HFF-Myc (cell line): ENCODE results near the gene FBXL3.
"Not testable (repeated sequence)": the region's sequence is repeated elsewhere in the genome, so short reads cannot be mapped to it uniquely, and the experiment has no call there.

Experiments
- DNase-seq: peaks from one replicate; pipeline ENCODE4 v3.0.0-alpha.2; 2011; ENCODE audit warnings: low read depth; ENCODE audit errors: extremely low read depth
- H3K4me3 ChIP-seq: replicated peaks from 2 replicates; pipeline ENCODE4 v1.5.1; 2011; ENCODE audit warnings: low read depth, mild to moderate bottlenecking, control low read depth, low read length
- TF ChIP-seq, protein P1 (sequence below): IDR thresholded peaks from 2 replicates; pipeline ENCODE4 v1.5.1; 2012; ENCODE audit warnings: mild to moderate bottlenecking, low read depth, low read length, control low read depth; ENCODE audit errors: missing control alignments

The FBXL3 gene

DNA sequence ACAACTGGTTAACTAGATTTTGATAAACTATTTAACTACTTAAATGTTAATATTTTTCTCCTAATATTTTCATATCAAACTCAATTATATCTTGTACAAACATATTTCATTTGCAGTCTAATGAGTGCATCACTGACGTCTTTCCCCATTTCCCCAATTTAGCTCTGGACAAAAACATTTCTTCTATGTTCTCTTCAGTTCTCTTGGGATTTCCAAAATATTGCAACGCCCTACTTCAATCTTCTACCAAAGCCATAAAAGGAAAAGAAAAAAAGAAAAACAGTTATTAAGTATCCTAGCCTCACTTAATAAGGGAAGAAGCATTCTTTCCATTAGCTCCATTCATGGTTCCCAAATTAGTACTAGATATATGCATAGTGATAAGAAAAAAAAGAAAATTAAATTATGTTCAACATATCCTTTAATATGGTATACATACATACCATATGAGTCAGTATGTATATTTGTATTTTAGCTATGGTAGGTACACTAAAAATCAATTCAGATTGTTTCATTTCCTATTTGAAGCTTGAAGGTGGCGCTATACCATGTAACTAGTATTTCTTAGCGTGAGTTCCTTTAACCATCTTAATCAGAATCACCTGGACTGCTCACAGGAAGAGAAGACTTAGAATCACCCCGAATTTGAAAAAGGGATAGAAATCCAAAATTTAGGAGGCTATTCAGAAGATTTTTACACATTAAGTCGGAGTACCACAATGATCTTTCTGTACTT, 9.9 kb downstream of the FBXL3 start:
- TF ChIP-seq, protein P1, sequence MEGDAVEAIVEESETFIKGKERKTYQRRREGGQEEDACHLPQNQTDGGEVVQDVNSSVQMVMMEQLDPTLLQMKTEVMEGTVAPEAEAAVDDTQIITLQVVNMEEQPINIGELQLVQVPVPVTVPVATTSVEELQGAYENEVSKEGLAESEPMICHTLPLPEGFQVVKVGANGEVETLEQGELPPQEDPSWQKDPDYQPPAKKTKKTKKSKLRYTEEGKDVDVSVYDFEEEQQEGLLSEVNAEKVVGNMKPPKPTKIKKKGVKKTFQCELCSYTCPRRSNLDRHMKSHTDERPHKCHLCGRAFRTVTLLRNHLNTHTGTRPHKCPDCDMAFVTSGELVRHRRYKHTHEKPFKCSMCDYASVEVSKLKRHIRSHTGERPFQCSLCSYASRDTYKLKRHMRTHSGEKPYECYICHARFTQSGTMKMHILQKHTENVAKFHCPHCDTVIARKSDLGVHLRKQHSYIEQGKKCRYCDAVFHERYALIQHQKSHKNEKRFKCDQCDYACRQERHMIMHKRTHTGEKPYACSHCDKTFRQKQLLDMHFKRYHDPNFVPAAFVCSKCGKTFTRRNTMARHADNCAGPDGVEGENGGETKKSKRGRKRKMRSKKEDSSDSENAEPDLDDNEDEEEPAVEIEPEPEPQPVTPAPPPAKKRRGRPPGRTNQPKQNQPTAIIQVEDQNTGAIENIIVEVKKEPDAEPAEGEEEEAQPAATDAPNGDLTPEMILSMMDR = no peak
- DNase-seq = no peak
- no peak overlapping the region for H3K4me3 ChIP-seq

DNA sequence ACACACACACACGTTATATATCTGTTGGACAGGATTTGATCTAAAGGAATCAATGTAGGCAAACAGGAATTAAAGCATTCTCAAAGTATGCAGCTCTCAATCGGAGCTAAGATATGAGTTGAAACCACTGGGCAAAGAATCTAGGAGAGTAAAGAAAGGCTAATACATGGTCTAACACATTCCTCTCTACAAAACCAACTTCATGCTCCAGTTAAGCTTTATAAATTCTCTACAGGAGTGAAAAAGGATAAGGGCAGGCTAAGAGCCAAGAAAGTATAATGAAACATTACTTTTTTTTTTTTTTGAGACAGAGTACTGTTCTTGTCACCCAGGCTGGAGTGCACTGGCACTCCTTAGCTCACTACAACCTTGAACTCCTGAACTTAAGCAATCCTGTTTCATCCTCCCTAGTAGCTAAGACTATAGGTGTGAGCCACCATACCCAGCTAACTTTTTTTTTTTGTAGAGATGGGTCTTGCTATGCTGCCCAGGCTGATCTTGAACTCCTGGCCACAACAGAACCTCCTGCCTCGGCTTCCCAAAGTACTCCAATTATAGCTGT, 10.6 kb downstream of the FBXL3 start:
- TF ChIP-seq, protein P1 = no peak
- no peak for DNase-seq

DNA sequence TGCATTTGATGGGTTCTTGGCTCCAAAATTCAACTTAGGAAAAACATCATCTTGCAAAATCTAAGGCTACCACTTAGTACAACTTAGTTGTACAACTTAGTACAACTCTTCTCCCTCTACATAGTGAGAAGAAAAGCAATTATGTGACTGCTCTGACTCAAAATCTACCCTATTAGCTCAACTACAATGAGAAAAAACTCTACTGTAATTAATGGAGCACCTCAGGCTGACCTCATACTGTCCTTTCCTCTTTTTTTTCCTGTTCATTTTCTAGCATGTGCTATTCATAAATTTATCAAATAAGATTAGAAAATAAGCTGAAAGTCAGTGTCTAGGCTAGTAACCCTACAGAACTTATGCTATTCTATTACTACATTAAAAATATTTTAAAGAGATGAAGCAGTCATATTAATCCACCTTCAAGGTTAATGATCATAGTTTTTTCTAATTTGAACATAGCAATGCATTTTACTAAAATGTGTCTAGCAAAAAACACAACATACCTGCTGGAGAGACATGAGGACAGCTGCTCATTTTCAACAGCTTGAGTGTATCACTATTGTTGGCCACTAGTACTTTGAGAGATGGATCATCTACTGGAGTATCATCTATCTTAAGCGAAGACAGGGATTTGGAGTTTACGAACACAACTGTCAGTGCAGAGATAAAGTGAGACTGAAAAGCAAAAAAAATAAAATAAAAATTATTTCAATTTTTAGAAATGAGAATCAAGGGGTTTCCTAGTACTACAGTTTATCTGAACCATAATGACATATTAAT, 11.9 kb downstream of the FBXL3 start:
- no peak for DNase-seq
- H3K4me3 ChIP-seq = no peak overlapping the region
- TF ChIP-seq, protein P1 = no peak

More for the DNA sequence above, 10.6 kb downstream of the FBXL3 start:
- H3K4me3 ChIP-seq = no peak overlapping the region

DNA sequence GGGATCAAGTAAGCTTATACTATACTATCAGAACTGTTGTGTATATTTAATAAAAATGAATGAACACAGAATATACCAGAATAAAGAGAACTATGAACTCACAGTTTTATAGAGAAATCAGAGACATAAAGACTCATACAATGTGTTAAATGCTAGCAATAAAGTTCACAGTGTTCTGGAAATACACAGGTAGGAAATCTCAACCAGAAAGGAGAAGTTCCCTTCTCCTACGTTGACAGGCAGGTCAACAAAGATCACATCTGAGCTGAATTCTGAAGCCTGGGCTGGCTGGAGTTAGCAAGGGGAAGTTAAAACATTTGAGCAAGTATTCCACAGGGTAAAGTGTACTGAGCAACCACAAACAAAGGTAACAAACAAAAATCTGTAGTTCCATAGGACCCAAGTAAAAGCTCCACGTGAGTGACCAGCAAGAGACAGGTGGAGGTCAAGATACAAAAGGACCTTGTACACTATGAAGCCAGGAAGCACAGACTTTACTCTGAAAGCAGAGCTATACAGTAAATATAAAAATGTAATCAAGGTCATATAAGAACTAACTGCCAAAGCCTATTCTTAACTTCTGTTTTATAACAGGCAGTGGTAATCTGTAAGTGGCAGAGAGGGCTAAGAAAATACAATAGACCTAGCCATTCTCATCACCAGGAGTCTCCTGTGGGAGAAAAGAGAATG, 13.0 kb downstream of the FBXL3 start:
- H3K4me3 ChIP-seq = no peak overlapping the region
- TF ChIP-seq, protein P1 = no peak
- no peak for DNase-seq

DNA sequence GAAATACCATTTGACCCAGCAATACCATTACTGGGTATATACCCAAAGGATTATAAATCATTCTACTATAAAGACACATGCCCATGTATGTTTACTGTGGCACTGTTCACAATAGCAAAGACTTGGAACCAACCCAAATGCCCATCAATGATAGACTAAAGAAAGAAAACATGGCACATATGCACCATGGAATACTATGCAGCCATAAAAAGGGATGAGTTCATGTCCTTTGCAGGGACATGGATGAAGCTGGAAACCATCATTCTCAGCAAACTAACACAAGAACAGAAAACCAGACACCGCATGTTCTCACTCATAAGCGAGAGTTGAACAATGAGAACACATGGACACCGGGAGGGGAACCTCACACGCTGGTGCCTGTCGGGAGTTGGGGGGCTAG, 17.2 kb downstream of the FBXL3 start:
- not testable (repeated sequence) for DNase-seq, H3K4me3 ChIP-seq

DNA sequence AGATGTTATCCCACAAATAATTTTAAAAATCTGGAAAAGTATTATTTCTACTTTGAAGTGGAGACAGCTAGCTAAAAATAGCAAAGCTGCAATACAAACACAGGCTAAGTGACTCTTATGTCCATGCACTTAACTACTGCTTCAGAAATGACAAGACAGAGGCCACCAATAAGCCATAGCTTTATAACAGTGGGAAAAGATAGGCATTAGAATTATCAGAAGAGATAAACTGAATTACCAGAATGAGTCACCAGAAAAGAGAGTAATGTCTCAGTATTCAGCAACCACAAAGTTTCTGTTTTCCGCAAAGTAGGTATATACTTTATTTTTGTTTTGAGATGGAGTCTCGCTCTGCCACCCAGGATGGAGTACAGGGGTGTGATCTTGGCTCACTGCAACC, 17.9 kb downstream of the FBXL3 start:
- DNase-seq = no peak
- H3K4me3 ChIP-seq = no peak overlapping the region
- TF ChIP-seq, protein P1 = no peak

DNA sequence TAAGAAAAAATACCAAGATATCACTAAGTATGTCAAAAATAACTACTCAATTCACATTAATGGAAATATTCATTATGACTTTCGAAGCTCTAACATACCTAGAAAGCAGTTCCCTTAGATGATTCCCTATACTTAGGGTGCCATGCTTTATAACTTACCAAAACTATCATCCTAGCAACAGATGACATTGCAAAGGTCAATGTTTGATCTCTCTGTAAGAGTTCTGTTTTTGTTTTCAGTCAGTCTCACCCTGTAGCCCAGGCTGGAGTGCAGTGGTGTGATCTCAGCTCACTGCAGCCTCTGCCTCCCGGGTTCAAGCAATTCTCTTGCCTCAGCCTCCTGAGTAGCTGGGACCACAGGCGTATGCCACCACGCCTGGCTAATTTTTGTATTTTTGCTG, 18.6 kb downstream of the FBXL3 start:
- not testable (repeated sequence) for H3K4me3 ChIP-seq, DNase-seq
